Hepatocyte (in vitro differentiated cells): ENCODE measurements around the gene DDR1.

Experiments used
- EZH2 ChIP-seq: fragments of 200-600 bp; sonication (generic); IDR thresholded peaks from 2 replicates; pipeline ENCODE4 v1.6.1; 2016; ENCODE audit warnings: antibody characterized with exemption, mild to moderate bottlenecking, borderline replicate concordance
- TF ChIP-seq, protein P1 (sequence below): fragments of 200-600 bp; sonication (generic); IDR thresholded peaks from 2 replicates; pipeline ENCODE4 v1.5.1; 2016; ENCODE audit warnings: antibody characterized with exemption, mild to moderate bottlenecking; ENCODE audit not compliant: poor library complexity

- TF ChIP-seq, protein P1, sequence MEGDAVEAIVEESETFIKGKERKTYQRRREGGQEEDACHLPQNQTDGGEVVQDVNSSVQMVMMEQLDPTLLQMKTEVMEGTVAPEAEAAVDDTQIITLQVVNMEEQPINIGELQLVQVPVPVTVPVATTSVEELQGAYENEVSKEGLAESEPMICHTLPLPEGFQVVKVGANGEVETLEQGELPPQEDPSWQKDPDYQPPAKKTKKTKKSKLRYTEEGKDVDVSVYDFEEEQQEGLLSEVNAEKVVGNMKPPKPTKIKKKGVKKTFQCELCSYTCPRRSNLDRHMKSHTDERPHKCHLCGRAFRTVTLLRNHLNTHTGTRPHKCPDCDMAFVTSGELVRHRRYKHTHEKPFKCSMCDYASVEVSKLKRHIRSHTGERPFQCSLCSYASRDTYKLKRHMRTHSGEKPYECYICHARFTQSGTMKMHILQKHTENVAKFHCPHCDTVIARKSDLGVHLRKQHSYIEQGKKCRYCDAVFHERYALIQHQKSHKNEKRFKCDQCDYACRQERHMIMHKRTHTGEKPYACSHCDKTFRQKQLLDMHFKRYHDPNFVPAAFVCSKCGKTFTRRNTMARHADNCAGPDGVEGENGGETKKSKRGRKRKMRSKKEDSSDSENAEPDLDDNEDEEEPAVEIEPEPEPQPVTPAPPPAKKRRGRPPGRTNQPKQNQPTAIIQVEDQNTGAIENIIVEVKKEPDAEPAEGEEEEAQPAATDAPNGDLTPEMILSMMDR = no peak
- no peak for TF ChIP-seq EZH2
Measured at GRCh38 chr6:30926644-30927043, 42.3 kb downstream of the DDR1 start.
